GM12878 (cell line): ENCODE data around the gene MORN2. TPM values are rescaled to one million over a fixed set of nuclear protein-coding genes. Genes with fewer than 3 reads are reported as not detected.

Source experiments
- ATAC-seq: fragments of 200-7000 bp; cut with Tn5 transposase; 3 replicates; pipeline ENCODE4 v1.9.1; 2020; ENCODE audit warnings: mild to moderate bottlenecking, moderate library complexity
- BruUV-seq: library from RNA; stranded (reverse); fragments of 400-500 nt; replicated peaks from 2 replicates; lab custom pipeline; 2021; lab: Mats Ljungman, UMichigan
- CTCF ChIA-PET: fragments of 300-600 bp; sonication (Branson Sonifier 250); formaldehyde crosslinking; extraction: SDS; loops from one replicate; lab custom pipeline; 2021; ENCODE audit warnings: inconsistent platforms; lab: Yijun Ruan, JAX
- POLR2A ChIA-PET: fragments of 350-600 bp; formaldehyde crosslinking; extraction: SDS; loops from one replicate; lab custom pipeline; 2021; ENCODE audit warnings: inconsistent platforms; lab: Charles Lee
- RAD21 ChIA-PET: fragments of 300-600 bp; sonication (Branson Sonifier 250); formaldehyde crosslinking; loops from one replicate; lab custom pipeline; 2023; ENCODE audit warnings: antibody characterized with exemption; ENCODE audit not compliant: unreplicated experiment; lab: Charles Lee
- SMC1A ChIA-PET: fragments of 300-600 bp; sonication (Branson Sonifier 250); formaldehyde crosslinking; loops from one replicate; lab custom pipeline; 2023; ENCODE audit not compliant: unreplicated experiment, uncharacterized antibody; lab: Charles Lee
- DNase-seq: peaks from one replicate; pipeline ENCODE4 v3.0.0-alpha.2; 2011; ENCODE audit warnings: low read depth, low spot score
- FAIRE-seq: peaks from 3 replicates; lab custom pipeline; 2011; peaks lifted over from hg19 to GRCh38; lab: Jason Lieb, UNC
- H2AFZ ChIP-seq: 2 replicates; pipeline ENCODE4 v1.6.0; 2011; ENCODE audit warnings: low read depth, low read length, control low read depth; ENCODE audit not compliant: control insufficient read depth
- H3K27ac ChIP-seq: 2 replicates; pipeline ENCODE4 v1.5.1; 2011; ENCODE audit warnings: control low read depth; ENCODE audit not compliant: control insufficient read depth, insufficient read depth
- H3K27me3 ChIP-seq, 2 experiments: replicated peaks in 1 of 2; 2 replicates each; pipeline versions ENCODE4 v1.6.0 to v1.6.1; 2011; ENCODE audit warnings: low read length in 1 of 2; ENCODE audit not compliant: control insufficient read depth in 2 of 2, insufficient read depth in 2 of 2
- H3K36me3 ChIP-seq, 2 experiments: 2 replicates each; pipeline ENCODE4 v1.5.1; 2011; ENCODE audit warnings: low read length in 1 of 2; ENCODE audit not compliant: control insufficient read depth in 2 of 2, insufficient read depth in 2 of 2
- H3K4me1 ChIP-seq: 2 replicates; pipeline ENCODE4 v1.6.1; 2011; ENCODE audit warnings: mild to moderate bottlenecking, low read length, moderate library complexity, mixed read lengths; ENCODE audit not compliant: control insufficient read depth, insufficient read depth
- H3K4me2 ChIP-seq: 2 replicates; pipeline ENCODE4 v1.6.0; 2011; ENCODE audit warnings: control low read depth; ENCODE audit not compliant: control insufficient read depth, insufficient read depth
- H3K4me3 ChIP-seq: fragments of 200-600 bp; sonication (generic); 2 replicates; pipeline ENCODE4 v1.5.1; 2016
- H3K79me2 ChIP-seq: 2 replicates; pipeline ENCODE4 v1.6.0; 2011; ENCODE audit warnings: low read length; ENCODE audit not compliant: control insufficient read depth, insufficient read depth
- H3K9ac ChIP-seq: 2 replicates; pipeline ENCODE4 v1.8.0; 2011; ENCODE audit warnings: low read length, control low read depth, mixed read lengths; ENCODE audit not compliant: control insufficient read depth, insufficient read depth
- H3K9me3 ChIP-seq: replicated peaks from 3 replicates; pipeline ENCODE4 v1.5.1; 2011; ENCODE audit warnings: mild to moderate bottlenecking, low read length; ENCODE audit not compliant: control insufficient read depth, insufficient read depth
- H4K20me1 ChIP-seq: 2 replicates; pipeline ENCODE4 v1.6.0; 2011; ENCODE audit not compliant: control insufficient read depth, insufficient read depth
- BMI1 ChIP-seq: fragments of 450-650 bp; IDR thresholded peaks from 2 replicates; pipeline ENCODE4 v1.6.1; 2016; ENCODE audit warnings: mild to moderate bottlenecking, moderate library complexity, borderline replicate concordance
- CBFB ChIP-seq: IDR thresholded peaks from 2 replicates; pipeline ENCODE4 v1.6.1; 2016; ENCODE audit warnings: antibody characterized with exemption, low read depth
- ETV6 ChIP-seq, 2 experiments: fragments of 450-650 bp in 1 of 2; IDR thresholded peaks in 1 of 2; conservative IDR thresholded peaks in 1 of 2; 2 replicates each; pipeline ENCODE4 v1.6.1; 2014; ENCODE audit warnings: antibody characterized with exemption in 1 of 2, borderline replicate concordance in 1 of 2, low read depth in 1 of 2, mild to moderate bottlenecking in 1 of 2, moderate library complexity in 1 of 2
- HCFC1 ChIP-seq: fragments of 150-350 bp; IDR thresholded peaks from 2 replicates; pipeline ENCODE4 v1.6.1; 2014; ENCODE audit warnings: low read length
- JUNB ChIP-seq: IDR thresholded peaks from 2 replicates; pipeline ENCODE4 v1.6.1; 2016; ENCODE audit warnings: antibody characterized with exemption, mild to moderate bottlenecking
- KDM1A ChIP-seq: fragments of 200-600 bp; sonication (generic); IDR thresholded peaks from 2 replicates; pipeline ENCODE4 v1.6.1; 2016; ENCODE audit warnings: borderline replicate concordance
- MTA3 ChIP-seq: IDR thresholded peaks from 2 replicates; pipeline ENCODE4 v1.6.1; 2012; ENCODE audit warnings: low read length, inconsistent platforms, borderline replicate concordance
- NFIC ChIP-seq: IDR thresholded peaks from 2 replicates; pipeline ENCODE4 v1.6.1; 2012; ENCODE audit warnings: low read depth, mild to moderate bottlenecking, inconsistent platforms, low read length, moderate library complexity
- POLR2AphosphoS5 ChIP-seq: IDR thresholded peaks from 2 replicates; pipeline ENCODE4 v1.6.1; 2011; ENCODE audit warnings: mild to moderate bottlenecking, low read length, inconsistent platforms
- RCOR1 ChIP-seq: conservative IDR thresholded peaks from 2 replicates; pipeline ENCODE4 v1.6.1; 2012; ENCODE audit warnings: low read depth, low read length, improper control_type of control experiment
- SIX5 ChIP-seq: IDR thresholded peaks from 2 replicates; pipeline ENCODE4 v1.6.1; 2011; ENCODE audit warnings: mild to moderate bottlenecking, low read depth, low read length, moderate library complexity; ENCODE audit not compliant: severe bottlenecking
- SP1 ChIP-seq: IDR thresholded peaks from one replicate; pipeline ENCODE4 v1.6.1; 2011; ENCODE audit warnings: low read depth, low read length
- SPI1 ChIP-seq: IDR thresholded peaks from 2 replicates; pipeline ENCODE4 v1.6.1; 2011; ENCODE audit warnings: low read depth, mild to moderate bottlenecking, low read length, moderate library complexity, borderline replicate concordance; ENCODE audit not compliant: insufficient read depth
- SREBF1 ChIP-seq: IDR thresholded peaks from 2 replicates; pipeline ENCODE4 v1.6.1; 2012; ENCODE audit warnings: mild to moderate bottlenecking, low read length
- WGBS: methylation state at CpG from one replicate; pipeline ENCODE4 v1.1.6; 2016; ENCODE audit warnings: low lambda C conversion rate; ENCODE audit not compliant: insufficient replicate concordance, insufficient coverage; ENCODE audit errors: missing lambda C conversion rate; 5-methylcytosine and 5-hydroxymethylcytosine counted together
- in situ Hi-C: fragments of 300-500 bp; cut with MboI; formaldehyde crosslinking; loops from 9 replicates; pipeline ENCODE4 v1.14.3; 2018; ENCODE audit warnings: mixed read lengths
- intact Hi-C: fragments of 100-400 bp; cut with micrococcal nuclease; formaldehyde crosslinking; loops from one replicate; pipeline ENCODE4 v1.14.2; 2022; ENCODE audit not compliant: unreplicated experiment
- polyA plus RNA-seq, 11 experiments: library from polyadenylated mRNA; depleted of rRNA in 4 of 11; unstranded in 6 of 11; stranded (reverse) in 5 of 11; fragments of >200 nt; fragmentation: Nextera tagmentation in 4 of 11; fragmentation: Illumina TruSeq in 1 of 11; extraction: Ambion mirVana in 4 of 11; extraction: Trizol in 1 of 11; gene quantifications; 1 replicate in 1 of 11; 2 replicates in 10 of 11; pipeline versions ENCODE4 v1.2.1 to v1.2.3, GENCODE V29; 2011 to 2016; ENCODE audit warnings: inconsistent platforms in 2 of 11, missing spikeins in 2 of 11, low read depth in 1 of 11
- total RNA-seq, 4 experiments: library from RNA; depleted of rRNA in 3 of 4; stranded (reverse); fragments of >200 nt in 3 of 4; fragmentation: Illumina TruSeq in 1 of 4; extraction: Trizol in 1 of 4; gene quantifications; 2 replicates each; pipeline versions ENCODE4 v1.2.1 to v1.2.3, GENCODE V29; 2013 to 2021
- TF ChIP-seq, protein P1 (sequence below): IDR thresholded peaks from 2 replicates; pipeline ENCODE4 v1.6.1; 2011; ENCODE audit warnings: mild to moderate bottlenecking, low read depth, low read length, moderate library complexity; ENCODE audit not compliant: insufficient replicate concordance
- TF ChIP-seq, protein P2 (sequence below): IDR thresholded peaks from 2 replicates; pipeline ENCODE4 v1.6.1; 2011; ENCODE audit warnings: borderline replicate concordance, low read depth, mild to moderate bottlenecking, moderate library complexity, mixed read lengths, low read length; ENCODE audit not compliant: insufficient read depth; ENCODE audit errors: extremely low read length

The MORN2 gene
- total and polyA plus RNA-seq, 10 of the 15 experiments (the other 5 are each of a cell fraction or from before 2014, with no cell fraction given): 2.3 to 26.9 (median 8.0) TPM

DNA sequence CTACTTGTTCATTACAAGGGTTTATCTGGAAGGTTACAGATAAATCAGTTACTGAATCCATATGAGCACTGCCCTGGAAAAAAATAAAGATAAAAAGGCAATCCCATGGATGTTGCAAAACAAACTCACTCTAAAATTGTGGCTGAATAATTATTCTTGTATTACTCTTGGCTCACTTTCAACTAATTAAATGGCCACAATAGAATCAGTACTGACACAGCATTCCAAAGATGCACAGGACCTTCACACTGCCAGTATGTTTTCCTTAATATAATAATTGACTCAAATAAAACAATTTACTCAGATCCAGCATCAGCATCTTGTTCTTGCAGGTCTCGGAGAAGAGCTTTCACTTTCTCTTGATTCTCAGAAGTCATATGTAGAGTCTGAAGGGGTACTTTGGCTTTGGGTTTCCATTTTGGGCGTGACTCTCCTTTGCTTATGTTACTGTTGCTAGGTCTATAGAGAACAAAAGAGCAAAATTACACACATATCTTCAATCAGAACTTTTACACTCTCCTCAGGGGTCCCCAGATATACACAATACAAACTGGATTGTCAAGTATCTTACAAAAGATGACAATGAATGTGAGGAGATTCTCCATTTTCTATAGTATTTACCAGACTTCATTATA is 12.6 kb upstream of the MORN2 start:
- WGBS: 7% methylated on average over 2 of the region's 2 CpGs
- H3K9me3 ChIP-seq: no peaks in the 10 kb centered on the region; the same call in 2 of the 3 replicates
- FAIRE-seq: no peak
- RAD21 ChIA-PET: no interaction called here
- no peak overlapping the region for H3K27ac ChIP-seq
- 0 out of 3 replicates have a peak, but pooled peaks have one; percentile 26 for ATAC-seq
- H3K4me1 ChIP-seq: no peaks in the 10 kb centered on the region
- CTCF ChIA-PET: interaction anchor here (0.6 kb wide), 1 partner anchor 321 kb away, joined by 3 read pairs; no protein-coding TSS in a partner anchor
- no peaks in the 10 kb centered on the region for H3K27me3 ChIP-seq
- no peak for TF ChIP-seq ETV6 (conservative IDR thresholded peaks at IDR 0.05 in 1 of 2, IDR thresholded peaks at IDR 0.05 in 1 of 2; ENCODE audit: borderline replicate concordance in 1 of 2, low read depth in 1 of 2)
- no peak for TF ChIP-seq SIX5
- TF ChIP-seq SP1: no peak
- no peak for TF ChIP-seq NFIC
- TF ChIP-seq MTA3: no peak
- TF ChIP-seq, protein P1, sequence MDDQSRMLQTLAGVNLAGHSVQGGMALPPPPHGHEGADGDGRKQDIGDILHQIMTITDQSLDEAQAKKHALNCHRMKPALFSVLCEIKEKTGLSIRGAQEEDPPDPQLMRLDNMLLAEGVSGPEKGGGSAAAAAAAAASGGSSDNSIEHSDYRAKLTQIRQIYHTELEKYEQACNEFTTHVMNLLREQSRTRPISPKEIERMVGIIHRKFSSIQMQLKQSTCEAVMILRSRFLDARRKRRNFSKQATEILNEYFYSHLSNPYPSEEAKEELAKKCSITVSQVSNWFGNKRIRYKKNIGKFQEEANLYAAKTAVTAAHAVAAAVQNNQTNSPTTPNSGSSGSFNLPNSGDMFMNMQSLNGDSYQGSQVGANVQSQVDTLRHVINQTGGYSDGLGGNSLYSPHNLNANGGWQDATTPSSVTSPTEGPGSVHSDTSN: no peak
- TF ChIP-seq CBFB: no peak
- no peak for TF ChIP-seq BMI1
- no peak for TF ChIP-seq SPI1
- no peak for TF ChIP-seq POLR2AphosphoS5
- no peak for TF ChIP-seq KDM1A
- TF ChIP-seq RCOR1: no peak
- TF ChIP-seq, protein P2, sequence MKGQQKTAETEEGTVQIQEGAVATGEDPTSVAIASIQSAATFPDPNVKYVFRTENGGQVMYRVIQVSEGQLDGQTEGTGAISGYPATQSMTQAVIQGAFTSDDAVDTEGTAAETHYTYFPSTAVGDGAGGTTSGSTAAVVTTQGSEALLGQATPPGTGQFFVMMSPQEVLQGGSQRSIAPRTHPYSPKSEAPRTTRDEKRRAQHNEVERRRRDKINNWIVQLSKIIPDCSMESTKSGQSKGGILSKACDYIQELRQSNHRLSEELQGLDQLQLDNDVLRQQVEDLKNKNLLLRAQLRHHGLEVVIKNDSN: no peak
- TF ChIP-seq SREBF1: no peak
- TF ChIP-seq JUNB: no peak
- no peak for TF ChIP-seq HCFC1
- no peaks in the 10 kb centered on the region for H4K20me1 ChIP-seq
- H3K4me2 ChIP-seq: no peak overlapping the region
- no TSS peak for BruUV-seq
- H3K9ac ChIP-seq: no peak overlapping the region
- SMC1A ChIA-PET: no interaction called here
- no peak overlapping the region for H3K4me3 ChIP-seq
- H3K36me3 ChIP-seq: peaks cover 0 to 6% of the 10 kb centered on the region in 2 experiments; a peak in 3 of 4 replicates
- POLR2A ChIA-PET: no interaction called here
- no peaks in the 10 kb centered on the region for H3K79me2 ChIP-seq
- intact Hi-C loops (no loop called here), in situ Hi-C loops (no loop called here)
- DNase-seq: no peak
- no peak overlapping the region for H2AFZ ChIP-seq
